OCI-LY7 (cell line): ENCODE results near the gene BARX1. TPM values are rescaled to one million over a fixed set of nuclear protein-coding genes. Genes with fewer than 3 reads are reported as not detected.

Experiments used
- BruUV-seq: library from RNA; stranded (reverse); fragments of 400-500 nt; replicated peaks from 2 replicates; lab custom pipeline; 2021; lab: Mats Ljungman, UMichigan
- CTCF ChIA-PET: fragments of 300-600 bp; sonication (Branson Sonifier 250); formaldehyde crosslinking; loops from one replicate; lab custom pipeline; 2022; ENCODE audit warnings: antibody characterized with exemption; ENCODE audit not compliant: unreplicated experiment; lab: Charles Lee
- POLR2A ChIA-PET: fragments of 300-600 bp; sonication (Branson Sonifier 250); formaldehyde crosslinking; loops from one replicate; lab custom pipeline; 2022; ENCODE audit warnings: antibody characterized with exemption; lab: Charles Lee
- DNase-seq: peaks from one replicate; pipeline ENCODE4 v3.0.0-alpha.2; 2015; ENCODE audit warnings: low spot score
- H2AFZ ChIP-seq: fragments of 200-600 bp; sonication (generic), shearing (Covaris generic); 2 replicates; pipeline ENCODE4 v1.6.1; 2014; ENCODE audit warnings: mild to moderate bottlenecking, antibody characterized with exemption, low read length, moderate library complexity
- H3K27ac ChIP-seq: fragments of 200-600 bp; sonication (generic); 2 replicates; pipeline ENCODE4 v1.5.1; 2014; ENCODE audit warnings: mixed run types, low read depth, mild to moderate bottlenecking, moderate library complexity, low read length, inconsistent platforms; ENCODE audit not compliant: poor library complexity, severe bottlenecking
- H3K36me3 ChIP-seq: fragments of 200-600 bp; sonication (generic); 2 replicates; pipeline ENCODE4 v1.6.1; 2014; ENCODE audit warnings: mild to moderate bottlenecking, antibody characterized with exemption, low read length, moderate library complexity, mixed read lengths; ENCODE audit not compliant: insufficient read depth
- H3K4me1 ChIP-seq: fragments of 200-600 bp; sonication (generic); 2 replicates; pipeline ENCODE4 v1.5.1; 2014; ENCODE audit warnings: mild to moderate bottlenecking, low read length; ENCODE audit not compliant: insufficient read depth, poor library complexity, severe bottlenecking
- H3K4me2 ChIP-seq: fragments of 200-600 bp; sonication (generic); 2 replicates; pipeline ENCODE4 v1.6.1; 2014; ENCODE audit warnings: mild to moderate bottlenecking, low read length
- H3K4me3 ChIP-seq: fragments of 200-600 bp; sonication (generic); 2 replicates; pipeline ENCODE4 v1.5.1; 2014; ENCODE audit warnings: mild to moderate bottlenecking, low read depth, low read length; ENCODE audit not compliant: poor library complexity, severe bottlenecking
- H3K79me2 ChIP-seq: fragments of 200-600 bp; sonication (generic); 2 replicates; pipeline ENCODE4 v1.6.1; 2016; ENCODE audit warnings: low read depth, mild to moderate bottlenecking, low read length, moderate library complexity, mixed read lengths; ENCODE audit not compliant: insufficient read depth
- H3K9me2 ChIP-seq: fragments of 200-600 bp; sonication (generic); 2 replicates; pipeline ENCODE4 v1.6.1; 2016; ENCODE audit warnings: mild to moderate bottlenecking, low read length, mixed read lengths; ENCODE audit not compliant: insufficient read depth
- H3K9me3 ChIP-seq: fragments of 200-600 bp; sonication (generic); 2 replicates; pipeline ENCODE4 v1.6.1; 2014; ENCODE audit warnings: mild to moderate bottlenecking, mixed run types, low read length, mixed read lengths
- H4K20me1 ChIP-seq: fragments of 200-600 bp; sonication (generic); 2 replicates; pipeline ENCODE4 v1.6.1; 2014; ENCODE audit warnings: mild to moderate bottlenecking, antibody characterized with exemption, low read length, moderate library complexity, mixed read lengths; ENCODE audit not compliant: insufficient read depth
- CTCF ChIP-seq: fragments of 200-600 bp; sonication (generic); conservative IDR thresholded peaks from 2 replicates; pipeline ENCODE4 v1.5.1; 2014; ENCODE audit warnings: mild to moderate bottlenecking, antibody characterized with exemption, low read length, moderate library complexity, mixed read lengths
- EZH2phosphoT487 ChIP-seq: fragments of 200-600 bp; sonication (generic); IDR thresholded peaks from 2 replicates; pipeline ENCODE4 v1.6.1; 2018; ENCODE audit warnings: low read depth, borderline replicate concordance, mild to moderate bottlenecking, mixed run types, antibody characterized with exemption, low read length, moderate library complexity, mixed read lengths
- intact Hi-C: fragments of 100-400 bp; cut with micrococcal nuclease; formaldehyde crosslinking; loops from one replicate; pipeline ENCODE4 v1.10.0; 2022; ENCODE audit not compliant: unreplicated experiment
- total RNA-seq, 2 experiments: library from RNA; depleted of rRNA in 1 of 2; stranded (reverse); fragments of >200 nt in 1 of 2; shearing (Covaris generic) in 1 of 2; gene quantifications; 2 replicates each; pipeline ENCODE4 v1.2.3, GENCODE V29; 2014 to 2022

BARX1 gene
- total RNA-seq, 2 experiments from 2014 or later: not detected

DNA sequence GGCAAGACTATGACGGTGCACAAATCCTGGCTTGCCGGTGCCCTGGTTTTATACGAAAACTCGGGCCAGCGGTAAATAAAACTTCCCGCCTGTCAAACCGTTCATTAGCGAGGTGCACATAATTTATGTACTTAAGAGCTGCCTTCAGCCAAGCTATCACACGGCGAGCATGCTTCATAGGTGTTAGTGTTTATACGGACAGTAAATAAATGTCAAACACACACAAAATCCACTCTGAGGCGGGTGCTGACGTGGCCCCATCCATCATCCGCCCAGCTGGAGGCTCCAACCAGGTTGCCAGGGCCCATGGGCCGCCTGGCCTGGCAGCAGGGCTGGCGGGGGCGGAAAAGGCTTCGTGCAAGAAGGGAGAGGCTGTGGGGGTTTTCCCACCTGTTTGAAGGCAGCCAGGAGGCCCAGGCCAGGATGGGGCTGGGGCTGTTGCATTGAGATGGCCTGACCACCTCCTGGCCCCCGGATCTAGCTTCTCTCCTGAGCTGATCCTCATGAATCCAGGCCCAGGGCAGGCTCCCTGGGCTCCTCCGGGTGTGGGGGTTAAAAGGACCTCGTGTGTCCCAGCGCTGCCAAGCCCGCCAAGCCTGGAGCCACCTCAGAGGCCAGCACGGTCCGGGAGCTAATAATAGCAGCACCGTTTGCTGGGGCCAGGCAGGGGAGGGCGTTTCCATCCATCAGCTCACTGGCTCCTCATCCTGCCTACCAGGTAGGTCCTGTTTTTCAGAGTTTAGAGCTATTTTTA is 43.2 kb downstream of the BARX1 start:
- Histone ChIP-seq H3K4me1 (no peaks in the 10 kb centered on the region), H3K4me3 (no peak overlapping the region), H3K36me3 (no peaks in the 10 kb centered on the region), H3K9me3 (no peaks in the 10 kb centered on the region), H2AFZ (no peak overlapping the region), H3K9me2 (no peaks in the 10 kb centered on the region), H4K20me1 (no peaks in the 10 kb centered on the region), H3K27ac (no peak overlapping the region), H3K4me2 (no peak overlapping the region), H3K79me2 (no peaks in the 10 kb centered on the region)
- intact Hi-C loops: no loop called here
- ChIA-PET CTCF (no interaction called here), POLR2A (no interaction called here)
- BruUV-seq: no TSS peak
- no peak for DNase-seq
- TF ChIP-seq EZH2phosphoT487 (no peak), CTCF (no peak)

DNA sequence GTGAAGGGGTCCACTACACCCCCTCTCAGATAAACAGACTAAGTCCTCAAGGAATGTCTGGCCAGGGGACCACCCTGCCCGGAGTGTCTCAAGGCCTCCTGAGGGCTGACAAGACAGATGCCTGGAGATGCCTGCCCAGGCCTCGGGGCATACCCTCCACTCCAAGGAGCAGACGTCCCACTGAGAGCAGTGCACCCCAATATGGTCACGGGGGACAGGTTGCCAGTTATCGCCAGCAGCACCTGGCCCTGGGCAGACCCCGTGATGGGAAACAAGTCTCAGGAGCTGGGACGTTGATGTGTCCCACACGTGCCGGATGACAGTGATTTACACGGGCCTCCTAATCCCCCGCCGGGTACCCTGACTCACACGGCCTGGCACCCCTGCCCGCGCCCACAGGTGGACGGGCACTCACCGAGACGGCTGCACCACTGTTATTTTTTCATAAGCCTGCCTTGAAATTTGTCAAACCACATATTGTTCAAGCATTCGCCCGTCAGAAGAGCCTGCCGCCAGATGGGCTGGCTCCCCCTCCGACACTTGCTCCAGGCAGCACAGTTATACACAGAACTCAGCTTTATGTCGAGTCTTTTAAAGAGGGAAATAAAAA is 43.9 kb downstream of the BARX1 start:
- H3K9me2 ChIP-seq: no peaks in the 10 kb centered on the region
- H2AFZ ChIP-seq: no peak overlapping the region
- BruUV-seq: no TSS peak
- TF ChIP-seq CTCF: no peak
- no peak for TF ChIP-seq EZH2phosphoT487
- no peaks in the 10 kb centered on the region for H3K4me1 ChIP-seq
- H3K4me2 ChIP-seq: no peak overlapping the region
- ChIA-PET CTCF (no interaction called here), POLR2A (no interaction called here)
- no peaks in the 10 kb centered on the region for H4K20me1 ChIP-seq
- H3K79me2 ChIP-seq: no peaks in the 10 kb centered on the region
- H3K36me3 ChIP-seq: no peaks in the 10 kb centered on the region
- intact Hi-C loops: no loop called here
- H3K27ac ChIP-seq: no peak overlapping the region
- H3K4me3 ChIP-seq: no peak overlapping the region
- DNase-seq: no peak
- H3K9me3 ChIP-seq: no peaks in the 10 kb centered on the region

DNA sequence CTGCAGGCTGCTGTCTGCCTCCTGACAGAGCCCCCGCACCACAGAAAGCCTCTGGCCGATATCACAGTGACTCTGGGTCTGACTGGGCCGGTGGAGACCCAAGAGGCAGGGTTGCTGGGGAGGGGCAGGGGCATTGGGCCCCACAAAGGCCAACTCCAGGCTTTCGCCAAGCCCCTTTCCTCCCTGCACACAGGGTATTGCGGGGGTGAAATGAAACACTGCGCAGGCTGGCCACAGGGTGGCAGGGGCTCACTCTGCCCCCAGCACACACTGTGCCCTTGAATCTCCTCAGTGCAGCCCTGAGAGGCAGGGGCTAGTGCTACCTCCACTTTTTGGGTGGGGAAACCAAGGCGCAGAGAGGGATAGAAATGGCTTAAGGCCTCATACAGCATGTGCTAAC is 44.6 kb downstream of the BARX1 start:
- intact Hi-C loops: no loop called here
- Histone ChIP-seq H3K9me3 (no peaks in the 10 kb centered on the region), H3K27ac (no peak overlapping the region), H4K20me1 (no peaks in the 10 kb centered on the region), H3K4me3 (no peak overlapping the region), H3K4me2 (no peak overlapping the region), H2AFZ (no peak overlapping the region), H3K4me1 (no peaks in the 10 kb centered on the region), H3K9me2 (no peaks in the 10 kb centered on the region), H3K79me2 (no peaks in the 10 kb centered on the region), H3K36me3 (no peaks in the 10 kb centered on the region)
- CTCF ChIA-PET: no interaction called here
- POLR2A ChIA-PET: no interaction called here
- BruUV-seq: no TSS peak
- TF ChIP-seq EZH2phosphoT487 (no peak), CTCF (no peak)
- no peak for DNase-seq
